ENCODE measurements around the gene ASB9. TPM values are rescaled to one million over a fixed set of nuclear protein-coding genes. Genes with fewer than 3 reads are reported as not detected.
"Not testable (repeated sequence)": the region's sequence is repeated elsewhere in the genome, so short reads cannot be mapped to it uniquely, and the experiment has no call there.

The ASB9 gene
- total RNA-seq, 1 donor from 2014 or later: 0.27 TPM

- Histone ChIP-seq H3K4me3 (ENCODE audit: insufficient read depth, low read depth, low read length) (no peak overlapping the region), H3K9ac (ENCODE audit: low read length) (no peak overlapping the region), H3K4me1 (ENCODE audit: insufficient read depth, low read length) (no peaks in the 10 kb centered on the region), H3K36me3 (ENCODE audit: insufficient read depth, low read length) (no peaks in the 10 kb centered on the region), H3K9me3 (ENCODE audit: insufficient read depth, low read depth, low read length) (no peaks in the 10 kb centered on the region), H3K4me2 (ENCODE audit: low read length) (no peak overlapping the region), H2AFZ (ENCODE audit: low read depth, low read length) (no peak overlapping the region), H3K27ac (ENCODE audit: low read depth, low read length) (no peak overlapping the region), H3K27me3 (ENCODE audit: insufficient read depth, low read length) (no peaks in the 10 kb centered on the region), H3K79me2 (ENCODE audit: insufficient read depth, low read length) (no peaks in the 10 kb centered on the region), H4K20me1 (ENCODE audit: insufficient read depth, low read length) (no peaks in the 10 kb centered on the region)
- H3K36me3 Mint-ChIP-seq (ENCODE audit: low read depth, unreplicated experiment): no peaks in the 10 kb centered on the region
- no peak for TF ChIP-seq EZH2 (IDR thresholded peaks at IDR 0.05; ENCODE audit: insufficient read depth, low read length)
- TF ChIP-seq CTCF (IDR thresholded peaks at IDR 0.05; ENCODE audit: insufficient read depth, low read depth, low read length): no peak
- no peaks in the 10 kb centered on the region for H3K9me3 Mint-ChIP-seq (ENCODE audit: unreplicated experiment)
- no peaks in the 10 kb centered on the region for H3K27me3 Mint-ChIP-seq (ENCODE audit: low read depth, unreplicated experiment)
- DNase-seq (ENCODE audit: low read depth): no peak
- no peaks in the 10 kb centered on the region for H3K4me1 Mint-ChIP-seq (ENCODE audit: low read depth, unreplicated experiment)
- H3K4me3 Mint-ChIP-seq (ENCODE audit: unreplicated experiment): no peak overlapping the region
- no peak overlapping the region for H3K27ac Mint-ChIP-seq (ENCODE audit: unreplicated experiment)
- no peak for FAIRE-seq
These were observed 44.6 kb upstream of the ASB9 start for GRCh38 chrX:15314472-15314871.

GRCh38 chrX:15311119-15311518, 41.2 kb upstream of the ASB9 start:
- TF ChIP-seq CTCF (IDR thresholded peaks at IDR 0.05; ENCODE audit: insufficient read depth, low read depth, low read length) (no peak), EZH2 (IDR thresholded peaks at IDR 0.05; ENCODE audit: insufficient read depth, low read length) (no peak)
- no peak overlapping the region for H3K4me2 ChIP-seq (ENCODE audit: low read length)
- H3K9ac ChIP-seq (ENCODE audit: low read length): no peak overlapping the region
- H3K36me3 Mint-ChIP-seq (ENCODE audit: low read depth, unreplicated experiment): no peaks in the 10 kb centered on the region
- H2AFZ ChIP-seq (ENCODE audit: low read depth, low read length): no peak overlapping the region
- no peak overlapping the region for H3K4me3 Mint-ChIP-seq (ENCODE audit: unreplicated experiment)
- H3K9me3 ChIP-seq (ENCODE audit: insufficient read depth, low read depth, low read length): no peaks in the 10 kb centered on the region
- no peaks in the 10 kb centered on the region for H3K79me2 ChIP-seq (ENCODE audit: insufficient read depth, low read length)
- H3K4me1 ChIP-seq (ENCODE audit: insufficient read depth, low read length): no peaks in the 10 kb centered on the region
- H3K27ac Mint-ChIP-seq (ENCODE audit: unreplicated experiment): no peak overlapping the region
- H3K27ac ChIP-seq (ENCODE audit: low read depth, low read length): no peak overlapping the region
- H3K4me1 Mint-ChIP-seq (ENCODE audit: low read depth, unreplicated experiment): no peaks in the 10 kb centered on the region
- H3K4me3 ChIP-seq (ENCODE audit: insufficient read depth, low read depth, low read length): no peak overlapping the region
- FAIRE-seq (no peak), DNase-seq (ENCODE audit: low read depth) (no peak)
- no peaks in the 10 kb centered on the region for H3K36me3 ChIP-seq (ENCODE audit: insufficient read depth, low read length)
- no peaks in the 10 kb centered on the region for H3K9me3 Mint-ChIP-seq (ENCODE audit: unreplicated experiment)
- H3K27me3 ChIP-seq (ENCODE audit: insufficient read depth, low read length): no peaks in the 10 kb centered on the region
- H4K20me1 ChIP-seq (ENCODE audit: insufficient read depth, low read length): no peaks in the 10 kb centered on the region
- peaks cover 6% of the 10 kb centered on the region for H3K27me3 Mint-ChIP-seq (ENCODE audit: low read depth, unreplicated experiment)

GRCh38 chrX:15310117-15310516, 40.2 kb upstream of the ASB9 start:
- TF ChIP-seq EZH2 (IDR thresholded peaks at IDR 0.05; ENCODE audit: insufficient read depth, low read length) (no peak), CTCF (IDR thresholded peaks at IDR 0.05; ENCODE audit: insufficient read depth, low read depth, low read length) (no peak)
- H3K27ac Mint-ChIP-seq (ENCODE audit: unreplicated experiment): no peak overlapping the region
- no peaks in the 10 kb centered on the region for H3K4me1 ChIP-seq (ENCODE audit: insufficient read depth, low read length)
- no peak overlapping the region for H3K4me2 ChIP-seq (ENCODE audit: low read length)
- no peaks in the 10 kb centered on the region for H3K79me2 ChIP-seq (ENCODE audit: insufficient read depth, low read length)
- no peaks in the 10 kb centered on the region for H3K4me1 Mint-ChIP-seq (ENCODE audit: low read depth, unreplicated experiment)
- H4K20me1 ChIP-seq (ENCODE audit: insufficient read depth, low read length): no peaks in the 10 kb centered on the region
- no peaks in the 10 kb centered on the region for H3K36me3 Mint-ChIP-seq (ENCODE audit: low read depth, unreplicated experiment)
- H3K4me3 Mint-ChIP-seq (ENCODE audit: unreplicated experiment): no peak overlapping the region
- FAIRE-seq (peak; percentile 69), DNase-seq (ENCODE audit: low read depth) (peak; percentile 14)
- no peaks in the 10 kb centered on the region for H3K9me3 ChIP-seq (ENCODE audit: insufficient read depth, low read depth, low read length)
- no peak overlapping the region for H3K27ac ChIP-seq (ENCODE audit: low read depth, low read length)
- no peak overlapping the region for H3K9ac ChIP-seq (ENCODE audit: low read length)
- no peak overlapping the region for H3K4me3 ChIP-seq (ENCODE audit: insufficient read depth, low read depth, low read length)
- no peaks in the 10 kb centered on the region for H3K9me3 Mint-ChIP-seq (ENCODE audit: unreplicated experiment)
- no peak overlapping the region for H2AFZ ChIP-seq (ENCODE audit: low read depth, low read length)
- H3K27me3 Mint-ChIP-seq (ENCODE audit: low read depth, unreplicated experiment): peaks cover 6% of the 10 kb centered on the region
- no peaks in the 10 kb centered on the region for H3K36me3 ChIP-seq (ENCODE audit: insufficient read depth, low read length)
- no peaks in the 10 kb centered on the region for H3K27me3 ChIP-seq (ENCODE audit: insufficient read depth, low read length)

- H3K4me3 ChIP-seq (ENCODE audit: insufficient read depth, low read depth, low read length); H3K9ac ChIP-seq (ENCODE audit: low read length); H3K27me3 ChIP-seq (ENCODE audit: insufficient read depth, low read length); H3K36me3 Mint-ChIP-seq (ENCODE audit: low read depth, unreplicated experiment); H3K9me3 Mint-ChIP-seq (ENCODE audit: unreplicated experiment); DNase-seq (ENCODE audit: low read depth); H3K4me3 Mint-ChIP-seq (ENCODE audit: unreplicated experiment); H2AFZ ChIP-seq (ENCODE audit: low read depth, low read length); H3K4me1 ChIP-seq (ENCODE audit: insufficient read depth, low read length); H3K27ac Mint-ChIP-seq (ENCODE audit: unreplicated experiment); H3K79me2 ChIP-seq (ENCODE audit: insufficient read depth, low read length); H3K4me2 ChIP-seq (ENCODE audit: low read length); H3K9me3 ChIP-seq (ENCODE audit: insufficient read depth, low read depth, low read length); H4K20me1 ChIP-seq (ENCODE audit: insufficient read depth, low read length); H3K36me3 ChIP-seq (ENCODE audit: insufficient read depth, low read length); H3K4me1 Mint-ChIP-seq (ENCODE audit: low read depth, unreplicated experiment); H3K27ac ChIP-seq (ENCODE audit: low read depth, low read length); H3K27me3 Mint-ChIP-seq (ENCODE audit: low read depth, unreplicated experiment): not testable (repeated sequence)
- peak; percentile 74 for FAIRE-seq
These were observed 36.0 kb upstream of the ASB9 start for GRCh38 chrX:15305899-15306298.

Measured in astrocyte (in vitro differentiated cells and primary cell).